ENCODE measurements around the gene CD53. TPM values are rescaled to one million over a fixed set of nuclear protein-coding genes. Genes with fewer than 3 reads are reported as not detected.

CD53 gene
- total RNA-seq, 1 experiment from 2014 or later = not detected

- TF ChIP-seq, protein P1, sequence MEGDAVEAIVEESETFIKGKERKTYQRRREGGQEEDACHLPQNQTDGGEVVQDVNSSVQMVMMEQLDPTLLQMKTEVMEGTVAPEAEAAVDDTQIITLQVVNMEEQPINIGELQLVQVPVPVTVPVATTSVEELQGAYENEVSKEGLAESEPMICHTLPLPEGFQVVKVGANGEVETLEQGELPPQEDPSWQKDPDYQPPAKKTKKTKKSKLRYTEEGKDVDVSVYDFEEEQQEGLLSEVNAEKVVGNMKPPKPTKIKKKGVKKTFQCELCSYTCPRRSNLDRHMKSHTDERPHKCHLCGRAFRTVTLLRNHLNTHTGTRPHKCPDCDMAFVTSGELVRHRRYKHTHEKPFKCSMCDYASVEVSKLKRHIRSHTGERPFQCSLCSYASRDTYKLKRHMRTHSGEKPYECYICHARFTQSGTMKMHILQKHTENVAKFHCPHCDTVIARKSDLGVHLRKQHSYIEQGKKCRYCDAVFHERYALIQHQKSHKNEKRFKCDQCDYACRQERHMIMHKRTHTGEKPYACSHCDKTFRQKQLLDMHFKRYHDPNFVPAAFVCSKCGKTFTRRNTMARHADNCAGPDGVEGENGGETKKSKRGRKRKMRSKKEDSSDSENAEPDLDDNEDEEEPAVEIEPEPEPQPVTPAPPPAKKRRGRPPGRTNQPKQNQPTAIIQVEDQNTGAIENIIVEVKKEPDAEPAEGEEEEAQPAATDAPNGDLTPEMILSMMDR (IDR thresholded peaks at IDR 0.05; ENCODE audit: unreplicated experiment) = no peak
- CTCF ChIA-PET = interaction anchor here (0.7 to 1.0 kb wide), 2 partner anchors 93 to 999 kb away, joined by 3 read pairs; no protein-coding TSS in a partner anchor
- intact Hi-C loops (cut with micrococcal nuclease) = no loop called here
- Mint-ChIP-seq H3K36me3 (ENCODE audit: insufficient read depth, unreplicated experiment) (no peaks in the 10 kb centered on the region), H3K27ac (ENCODE audit: low read depth, unreplicated experiment) (no peak overlapping the region), H3K4me3 (ENCODE audit: unreplicated experiment) (no peak overlapping the region), H3K9me3 (ENCODE audit: unreplicated experiment) (no peaks in the 10 kb centered on the region), H3K4me1 (ENCODE audit: insufficient read depth, unreplicated experiment) (no peaks in the 10 kb centered on the region), H3K27me3 (ENCODE audit: insufficient read depth, unreplicated experiment) (no peaks in the 10 kb centered on the region)
- BruUV-seq (replicated peaks) = no TSS peak
- DNase-seq (ENCODE audit: unreplicated experiment) = no peak
- POLR2A ChIA-PET = no interaction called here
Observed at GRCh38 chr1:110874324-110875215, 1.6 kb downstream of the CD53 start.

DNA sequence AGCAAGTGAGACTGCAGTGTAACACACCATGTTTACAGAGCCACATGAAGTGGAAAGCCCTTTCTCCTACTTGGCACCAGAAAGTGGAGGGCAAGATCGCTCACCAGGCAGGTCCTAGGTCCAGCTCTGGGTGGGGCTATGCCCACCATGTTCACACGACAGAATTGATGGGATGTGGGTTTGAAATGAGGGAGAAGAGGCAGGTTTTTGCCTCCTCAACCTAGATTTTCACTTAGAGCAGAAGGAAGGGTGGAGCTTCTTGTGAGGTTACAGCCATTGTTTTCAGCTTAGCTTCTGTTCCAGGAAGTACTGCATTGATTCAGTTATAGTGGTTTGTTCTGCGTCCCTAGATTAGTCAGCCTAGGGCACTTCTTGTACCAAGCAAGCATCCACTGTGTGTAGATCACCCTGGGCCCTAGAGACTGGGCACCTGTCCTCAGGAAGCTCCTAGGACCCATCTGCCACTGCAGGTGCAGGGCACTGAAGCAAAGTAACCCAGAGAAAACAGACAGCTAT, 2.3 kb downstream of the CD53 start:
- no peak overlapping the region for H3K4me3 Mint-ChIP-seq (ENCODE audit: unreplicated experiment)
- DNase-seq (ENCODE audit: unreplicated experiment) = no peak
- ChIA-PET POLR2A (no interaction called here), CTCF (interaction anchor here (0.7 kb wide), 1 partner anchor 998 kb away, joined by 3 read pairs; no protein-coding TSS in a partner anchor)
- no peaks in the 10 kb centered on the region for H3K27me3 Mint-ChIP-seq (ENCODE audit: insufficient read depth, unreplicated experiment)
- H3K4me1 Mint-ChIP-seq (ENCODE audit: insufficient read depth, unreplicated experiment) = no peaks in the 10 kb centered on the region
- intact Hi-C loops (cut with micrococcal nuclease) = no loop called here
- H3K9me3 Mint-ChIP-seq (ENCODE audit: unreplicated experiment) = no peaks in the 10 kb centered on the region
- no peak overlapping the region for H3K27ac Mint-ChIP-seq (ENCODE audit: low read depth, unreplicated experiment)
- TF ChIP-seq, protein P1 (IDR thresholded peaks at IDR 0.05; ENCODE audit: unreplicated experiment) = no peak
- no TSS peak for BruUV-seq (replicated peaks)
- no peaks in the 10 kb centered on the region for H3K36me3 Mint-ChIP-seq (ENCODE audit: insufficient read depth, unreplicated experiment)

DNA sequence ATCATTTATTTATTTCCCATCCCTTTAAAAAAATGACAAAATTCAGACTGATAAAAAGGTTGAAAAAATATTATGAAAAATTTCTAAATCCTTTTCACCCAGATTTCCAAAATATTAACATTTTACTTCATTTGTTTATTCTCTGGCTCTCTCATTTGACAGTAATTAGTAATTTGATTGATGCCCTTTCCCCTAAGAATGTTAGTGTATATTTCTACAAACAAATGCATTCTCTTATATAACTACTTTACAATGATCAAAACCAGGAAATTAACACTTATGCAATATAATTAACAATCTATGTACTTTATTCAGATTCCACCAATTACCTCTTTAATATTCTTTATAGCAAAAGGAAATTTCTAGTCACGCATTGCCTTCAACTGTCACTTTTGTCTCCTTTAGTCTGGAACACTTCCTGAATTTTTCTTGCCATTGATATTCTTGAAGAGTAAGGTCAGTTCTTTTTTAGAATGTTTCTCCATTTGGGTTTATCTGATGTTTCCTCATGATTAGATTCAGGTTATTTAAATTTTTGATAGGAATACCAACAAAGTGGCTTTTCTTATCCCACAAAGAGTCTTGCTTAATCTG, 3.9 kb downstream of the CD53 start:
- no peaks in the 10 kb centered on the region for H3K36me3 Mint-ChIP-seq (ENCODE audit: insufficient read depth, unreplicated experiment)
- no TSS peak for BruUV-seq (replicated peaks)
- no peaks in the 10 kb centered on the region for H3K9me3 Mint-ChIP-seq (ENCODE audit: unreplicated experiment)
- ChIA-PET CTCF (no interaction called here), POLR2A (no interaction called here)
- no peak overlapping the region for H3K27ac Mint-ChIP-seq (ENCODE audit: low read depth, unreplicated experiment)
- no peak overlapping the region for H3K4me3 Mint-ChIP-seq (ENCODE audit: unreplicated experiment)
- peaks cover 7% of the 10 kb centered on the region for H3K4me1 Mint-ChIP-seq (ENCODE audit: insufficient read depth, unreplicated experiment)
- intact Hi-C loops (cut with micrococcal nuclease) = no loop called here
- H3K27me3 Mint-ChIP-seq (ENCODE audit: insufficient read depth, unreplicated experiment) = no peaks in the 10 kb centered on the region
- TF ChIP-seq, protein P1 (IDR thresholded peaks at IDR 0.05; ENCODE audit: unreplicated experiment) = no peak
- no peak for DNase-seq (ENCODE audit: unreplicated experiment)

DNA sequence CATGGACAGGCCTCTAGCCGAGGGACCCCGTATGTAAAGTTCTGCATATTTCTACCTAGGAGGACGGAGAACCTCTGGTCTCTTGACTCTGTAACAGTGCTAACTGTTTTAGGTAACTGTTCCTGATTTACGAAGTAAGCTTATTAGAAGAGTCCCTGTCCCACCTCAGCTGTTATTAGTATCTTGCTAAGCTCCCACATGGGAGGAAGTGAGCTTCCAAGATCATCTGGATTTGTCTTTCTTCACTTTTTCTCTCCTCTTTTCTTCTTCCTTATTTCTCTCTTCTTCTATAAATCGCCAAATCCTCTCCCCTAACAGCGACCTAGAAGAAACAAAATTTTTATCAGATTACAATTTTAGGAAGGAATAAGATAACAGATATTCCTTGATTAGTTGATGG, 4.4 kb downstream of the CD53 start:
- Mint-ChIP-seq H3K27ac (ENCODE audit: low read depth, unreplicated experiment) (no peak overlapping the region), H3K36me3 (ENCODE audit: insufficient read depth, unreplicated experiment) (no peaks in the 10 kb centered on the region), H3K4me1 (ENCODE audit: insufficient read depth, unreplicated experiment) (peaks cover 7% of the 10 kb centered on the region), H3K27me3 (ENCODE audit: insufficient read depth, unreplicated experiment) (no peaks in the 10 kb centered on the region), H3K4me3 (ENCODE audit: unreplicated experiment) (no peak overlapping the region), H3K9me3 (ENCODE audit: unreplicated experiment) (no peaks in the 10 kb centered on the region)
- intact Hi-C loops (cut with micrococcal nuclease) = no loop called here
- ChIA-PET POLR2A (no interaction called here), CTCF (no interaction called here)
- TF ChIP-seq, protein P1 (IDR thresholded peaks at IDR 0.05; ENCODE audit: unreplicated experiment) = no peak
- no peak for DNase-seq (ENCODE audit: unreplicated experiment)
- BruUV-seq (replicated peaks) = no TSS peak

Data from MCF 10A (cell line).